ENCODE measurements around the gene WDR35. TPM values are rescaled to one million over a fixed set of nuclear protein-coding genes. Genes with fewer than 3 reads are reported as not detected.

The WDR35 gene
- total RNA-seq, 1 experiment from 2014 or later: 16.7 TPM

DNA sequence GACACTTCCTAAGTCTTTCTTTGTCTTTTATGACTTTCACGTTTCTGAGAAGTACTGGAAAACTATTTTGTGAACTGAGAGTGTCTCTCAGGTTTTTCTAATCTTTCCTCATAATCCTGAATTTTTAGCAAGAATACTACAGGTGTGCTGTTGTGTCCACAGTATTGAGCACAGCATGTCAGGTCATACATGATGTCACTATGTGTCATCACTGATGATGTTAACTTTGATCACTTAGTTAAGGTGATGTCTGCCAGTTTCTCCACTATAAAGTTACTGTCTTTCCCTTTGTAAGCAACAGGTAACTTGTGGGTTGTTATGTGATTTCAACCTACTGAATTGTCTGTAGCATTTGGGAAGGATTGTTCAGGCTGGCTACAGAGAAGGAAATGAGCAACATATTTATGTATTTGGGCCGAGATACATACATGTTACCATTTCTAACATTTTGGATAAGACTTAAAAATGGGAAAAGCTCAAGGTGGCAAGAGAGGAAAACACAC is 11.5 kb upstream of the WDR35 start:
- no peak overlapping the region for H4K91ac ChIP-seq (ENCODE audit: insufficient read length, low read depth, low read length)
- H3K27me3 ChIP-seq (ENCODE audit: insufficient read depth, low read length): no peaks in the 10 kb centered on the region
- no peak overlapping the region for H2BK20ac ChIP-seq (ENCODE audit: low read depth, low read length, poor library complexity, severe bottlenecking)
- H3K79me1 ChIP-seq (ENCODE audit: insufficient read depth, low read depth, low read length, poor library complexity, severe bottlenecking): no peaks in the 10 kb centered on the region
- no peak overlapping the region for H2AK5ac ChIP-seq (ENCODE audit: insufficient read length, low read length)
- no peak overlapping the region for H3K4me2 ChIP-seq (ENCODE audit: insufficient read depth, insufficient read length, low read length)
- H4K5ac ChIP-seq (ENCODE audit: insufficient read length, low read depth, low read length): no peak overlapping the region
- H2BK12ac ChIP-seq (ENCODE audit: insufficient read length, low read depth, low read length): no peak overlapping the region
- WGBS (ENCODE audit: extremely low coverage, insufficient read length, low lambda C conversion rate): no CpG with 5 or more reads among the region's 2 CpGs
- H3K79me2 ChIP-seq (ENCODE audit: insufficient read depth, low read length): no peaks in the 10 kb centered on the region
- no peaks in the 10 kb centered on the region for H3K9me3 ChIP-seq (ENCODE audit: control insufficient read depth, low read depth, low read length)
- Mint-ChIP-seq H3K9me3 (no peaks in the 10 kb centered on the region), H3K36me3 (ENCODE audit: insufficient read depth in 1 of 3, low read depth in 3 of 3) (0 out of 7 replicates have a peak, but pooled peaks cover 0 to 4% (median 0%) of the 10 kb centered on the region in 3 experiments), H3K4me3 (no peak overlapping the region), H3K4me1 (no peaks in the 10 kb centered on the region), H3K27me3 (ENCODE audit: low read depth) (no peaks in the 10 kb centered on the region), H3K27ac (no peak overlapping the region)
- DNase-seq: no peak
- no peak overlapping the region for H3K56ac ChIP-seq (ENCODE audit: insufficient read length, low read depth, low read length)
- no peak overlapping the region for H2BK5ac ChIP-seq (ENCODE audit: insufficient read length, low read length)
- H3T11ph ChIP-seq (ENCODE audit: low read length): no peak overlapping the region
- no peaks in the 10 kb centered on the region for H4K20me1 ChIP-seq (ENCODE audit: control insufficient read depth, insufficient read depth, insufficient read length)
- no peak overlapping the region for H2BK120ac ChIP-seq (ENCODE audit: low read depth, low read length, poor library complexity, severe bottlenecking)
- no peak overlapping the region for H2BK15ac ChIP-seq (ENCODE audit: low read depth, low read length)
- no peaks in the 10 kb centered on the region for H3K23me2 ChIP-seq (ENCODE audit: insufficient read length, low read depth, low read length, poor library complexity, severe bottlenecking)
- no peak overlapping the region for H2AFZ ChIP-seq (ENCODE audit: low read length)
- H3K14ac ChIP-seq (ENCODE audit: insufficient read depth, low read length): no peak overlapping the region
- H3K18ac ChIP-seq (ENCODE audit: insufficient read length, low read depth, low read length): no peak overlapping the region
- no peak overlapping the region for H4K8ac ChIP-seq (replicated peaks; ENCODE audit: insufficient read length, low read depth, low read length)
- no peak for TF ChIP-seq CTCF (conservative IDR thresholded peaks at IDR 0.05)
- no peak overlapping the region for H3K9ac ChIP-seq (ENCODE audit: extremely low read depth, insufficient read length, low read length)
- no peak overlapping the region for H3K23ac ChIP-seq (ENCODE audit: insufficient read length, low read depth, low read length)
- H3K27ac ChIP-seq (ENCODE audit: insufficient read length, low read depth, low read length): no peak overlapping the region
- H3K4ac ChIP-seq (ENCODE audit: low read depth, low read length): no peak overlapping the region
- H3K4me1 ChIP-seq (ENCODE audit: insufficient read depth, low read length): no peaks in the 10 kb centered on the region

Data from H9 (cell line).